HepG2 (cell line): ENCODE data around the gene FBXO41. TPM values are rescaled to one million over a fixed set of nuclear protein-coding genes. Genes with fewer than 3 reads are reported as not detected.
A peak's percentile ranks its signal among the peaks of the same experiment; 100 is the strongest.

Experiments used
- ATAC-seq: fragments of 200-7000 bp; cut with Tn5 transposase; 3 replicates; pipeline ENCODE4 v1.9.1; 2020; ENCODE audit warnings: mild to moderate bottlenecking, moderate library complexity
- BruUV-seq: library from RNA; stranded (reverse); fragments of 400-500 nt; replicated peaks from 2 replicates; lab custom pipeline; 2021; lab: Mats Ljungman, UMichigan
- CTCF ChIA-PET: fragments of 300-600 bp; formaldehyde crosslinking; extraction: SDS; loops from one replicate; lab custom pipeline; 2021; ENCODE audit warnings: low total read pairs, inconsistent platforms, low intra/inter-chr PET ratio; lab: Yijun Ruan, JAX
- POLR2A ChIA-PET: fragments of 350-600 bp; sonication (Branson Sonifier 250); formaldehyde crosslinking; loops from one replicate; lab custom pipeline; 2020; ENCODE audit warnings: antibody characterized with exemption, inconsistent platforms; lab: Yijun Ruan, JAX
- DNase-seq: peaks from one replicate; pipeline ENCODE4 v3.0.0-alpha.2; 2015; ENCODE audit warnings: low spot score
- FAIRE-seq: peaks from 3 replicates; lab custom pipeline; 2011; peaks lifted over from hg19 to GRCh38; lab: Jason Lieb, UNC
- H2AFZ ChIP-seq: one replicate; pipeline ENCODE4 v1.6.1; 2011; ENCODE audit warnings: low read length, inconsistent platforms
- H3K27ac ChIP-seq: fragments of 300-600 bp; 3 replicates; pipeline ENCODE4 v1.8.0; 2011; ENCODE audit warnings: mixed run types, mild to moderate bottlenecking, mixed read lengths, low read length, inconsistent platforms; ENCODE audit not compliant: insufficient read depth; ENCODE audit errors: extremely low read length
- H3K27me3 ChIP-seq, 2 experiments: fragments of 200-600 bp in 1 of 2; 2 replicates in 1 of 2; 3 replicates in 1 of 2; pipeline versions ENCODE4 v1.6.0 to v1.8.0; 2011; ENCODE audit warnings: low read length in 2 of 2, mild to moderate bottlenecking in 2 of 2, moderate library complexity in 2 of 2, inconsistent platforms in 1 of 2; ENCODE audit not compliant: insufficient read depth in 2 of 2, control insufficient read depth in 1 of 2
- H3K36me3 ChIP-seq, 2 experiments: fragments of 200-600 bp in 1 of 2; replicated peaks in 1 of 2; 2 replicates in 1 of 2; 3 replicates in 1 of 2; pipeline versions ENCODE4 v1.5.1 to v1.8.0; 2011; ENCODE audit warnings: low read length in 2 of 2, inconsistent platforms in 1 of 2; ENCODE audit not compliant: insufficient read depth in 2 of 2, control insufficient read depth in 1 of 2
- H3K4me1 ChIP-seq: 2 replicates; pipeline ENCODE4 v1.5.1; 2012; ENCODE audit warnings: low read length, inconsistent platforms; ENCODE audit not compliant: insufficient read depth
- H3K4me2 ChIP-seq: 2 replicates; pipeline ENCODE4 v1.6.0; 2011; ENCODE audit warnings: low read depth, low read length, inconsistent platforms
- H3K4me3 ChIP-seq, 3 experiments: fragments of 200-600 bp in 1 of 3; sonication (generic), shearing (Covaris generic) in 1 of 3; replicated peaks in 1 of 3; 2 replicates each; pipeline ENCODE4 v1.5.1; 2011 to 2016; ENCODE audit warnings: low read length in 3 of 3, inconsistent platforms in 2 of 3, low read depth in 2 of 3, mild to moderate bottlenecking in 2 of 3, control low read depth in 1 of 3, mixed read lengths in 1 of 3; ENCODE audit not compliant: insufficient read depth in 1 of 3
- H3K79me2 ChIP-seq: one replicate; pipeline ENCODE4 v1.6.1; 2011; ENCODE audit warnings: low read length, inconsistent platforms; ENCODE audit not compliant: insufficient read depth
- H3K9ac ChIP-seq: 2 replicates; pipeline ENCODE4 v1.6.0; 2011; ENCODE audit warnings: mild to moderate bottlenecking, low read depth, low read length, inconsistent platforms; ENCODE audit not compliant: insufficient read depth
- H3K9me3 ChIP-seq: 2 replicates; pipeline ENCODE4 v1.5.1; 2012; ENCODE audit warnings: mild to moderate bottlenecking, low read length
- H4K20me1 ChIP-seq: 2 replicates; pipeline ENCODE4 v1.6.0; 2011; ENCODE audit warnings: inconsistent platforms, mild to moderate bottlenecking, low read length, moderate library complexity; ENCODE audit not compliant: insufficient read depth
- AGO2 ChIP-seq: fragments of 200-400 bp; formaldehyde crosslinking; optimal IDR thresholded peaks from 2 replicates; pipeline ENCODE3; 2017; ENCODE audit warnings: mild to moderate bottlenecking, low read depth, low read length, moderate library complexity
- CCDC6 ChIP-seq: sonication (generic); formaldehyde crosslinking; IDR thresholded peaks from 2 replicates; pipeline ENCODE4 v1.8.1; 2022; ENCODE audit warnings: mild to moderate bottlenecking, missing genetic modification reagents, moderate library complexity
- CEBPB ChIP-seq: IDR thresholded peaks from 2 replicates; pipeline ENCODE4 v1.6.1; 2011; ENCODE audit warnings: low read depth, low read length, improper control_type of control experiment, borderline replicate concordance
- CEBPG ChIP-seq: IDR thresholded peaks from 2 replicates; pipeline ENCODE4 v1.6.1; 2016
- KDM2A ChIP-seq: sonication (generic); formaldehyde crosslinking; IDR thresholded peaks from 2 replicates; pipeline ENCODE4 v1.4.0; 2020; ENCODE audit warnings: low read depth, missing genetic modification reagents, borderline replicate concordance
- PATZ1 ChIP-seq: sonication (generic); formaldehyde crosslinking; IDR thresholded peaks from 2 replicates; pipeline ENCODE4 v1.4.0; 2020; ENCODE audit warnings: missing genetic modification reagents
- ZNF18 ChIP-seq: sonication (generic); formaldehyde crosslinking; IDR thresholded peaks from 2 replicates; pipeline ENCODE4 v1.8.0; 2022; ENCODE audit warnings: mild to moderate bottlenecking, missing genetic modification reagents; ENCODE audit not compliant: insufficient replicate concordance
- WGBS: methylation state at CpG from one replicate; pipeline ENCODE4 v1.1.6; 2017; ENCODE audit warnings: low lambda C conversion rate; 5-methylcytosine and 5-hydroxymethylcytosine counted together
- in situ Hi-C: cut with HindIII; loops from 2 replicates; pipeline ENCODE4 v1.10.0; 2017; ENCODE audit warnings: low pct_unique_long_range_greater_than_20kb; ENCODE audit not compliant: extremely low pct_ligation_motif_present
- intact Hi-C: fragments of 100-400 bp; cut with micrococcal nuclease; formaldehyde crosslinking; loops from one replicate; pipeline ENCODE4 v1.10.0; 2022; ENCODE audit not compliant: unreplicated experiment
- polyA plus RNA-seq, 8 experiments: library from polyadenylated mRNA; depleted of rRNA in 3 of 8; stranded (reverse) in 7 of 8; unstranded in 1 of 8; fragments of >200 nt; fragmentation: Illumina TruSeq in 4 of 8; extraction: Trizol in 4 of 8; gene quantifications; 2 replicates each; pipeline versions ENCODE4 v1.2.1 to v1.2.3, GENCODE V29; 2011 to 2016; ENCODE audit warnings: low read depth in 4 of 8, missing spikeins in 1 of 8, mixed read lengths in 1 of 8; ENCODE audit not compliant: insufficient read depth in 1 of 8
- total RNA-seq, 5 experiments: library from RNA; depleted of rRNA; stranded (reverse); fragments of >200 nt; fragmentation: Illumina TruSeq; extraction: Trizol; gene quantifications; 2 replicates each; pipeline ENCODE4 v1.2.3, GENCODE V29; 2016; ENCODE audit warnings: low read depth in 1 of 5

Gene FBXO41
- total and polyA plus RNA-seq, 2 of the 13 experiments (the other 11 are each of a cell fraction or from before 2014, with no cell fraction given), result 4.2 to 10.3 TPM

GRCh38 chr2:73265298-73266060, 18.8 kb downstream of the FBXO41 start:
- Histone ChIP-seq H3K4me1 (peaks cover 43% of the 10 kb centered on the region), H2AFZ (no peak overlapping the region), H4K20me1 (no peaks in the 10 kb centered on the region), H3K27me3 (no peaks in the 10 kb centered on the region), H3K79me2 (no peaks in the 10 kb centered on the region), H3K9ac (no peak overlapping the region), H3K9me3 (no peaks in the 10 kb centered on the region), H3K4me3 (no peak overlapping the region), H3K4me2 (no peak overlapping the region), H3K27ac (no peak overlapping the region), H3K36me3 (peaks cover 0 to 3% of the 10 kb centered on the region in 2 experiments; a peak in 2 of 5 replicates)
- peak; percentile 31 for TF ChIP-seq AGO2
- no peak for TF ChIP-seq CCDC6
- CTCF ChIA-PET, result no interaction called here
- ATAC-seq (no peak), FAIRE-seq (no peak), DNase-seq (no peak)
- POLR2A ChIA-PET, result no interaction called here
- no TSS peak for BruUV-seq
- WGBS, result 95% methylated on average over 14 of the region's 28 CpGs
- intact Hi-C loops, result no loop called here
- in situ Hi-C loops, result no loop called here

GRCh38 chr2:73264783-73265182, 19.5 kb downstream of the FBXO41 start:
- Histone ChIP-seq H2AFZ (no peak overlapping the region), H3K4me3 (no peak overlapping the region)
- CTCF ChIA-PET, result no interaction called here
- ATAC-seq, result no peak
- intact Hi-C loops, result loop anchor here (5.0 kb wide), 2 partner anchors 87 to 102 kb away; no protein-coding TSS in a partner anchor
- no peak for FAIRE-seq
- in situ Hi-C loops, result no loop called here
- TF ChIP-seq CEBPG (CRISPR knock-in tag) (peak; percentile 33; the same call in 1 of the 2 replicates), ZNF18 (CRISPR knock-in tag) (no peak), KDM2A (CRISPR knock-in tag) (no peak), PATZ1 (CRISPR knock-in tag) (peak; percentile 40; the same call in 1 of the 2 replicates), CEBPB (peak; percentile 71; the same call in 1 of the 2 replicates)
- TF ChIP-seq, all 625 proteins: peak for 3
- Histone ChIP-seq H3K27ac (no peak overlapping the region), H3K4me1 (peaks cover 50% of the 10 kb centered on the region), H3K36me3 (peaks cover 0 to 5% of the 10 kb centered on the region in 2 experiments; a peak in 4 of 5 replicates), H4K20me1 (no peaks in the 10 kb centered on the region), H3K9ac (no peak overlapping the region), H3K27me3 (no peaks in the 10 kb centered on the region), H3K9me3 (no peaks in the 10 kb centered on the region), H3K79me2 (no peaks in the 10 kb centered on the region), H3K4me2 (no peak overlapping the region)
- BruUV-seq, result no TSS peak
- 92% methylated on average over 4 of the region's 4 CpGs for WGBS
- no peak for DNase-seq
- POLR2A ChIA-PET, result no interaction called here
